IPS-NIHi11 (cell line): ENCODE measurements around the gene F3.

Experiments used
- DNase-seq: peaks from one replicate; pipeline ENCODE4 v3.0.0; 2012; ENCODE audit warnings: mixed read lengths, low spot score

F3 gene

GRCh38 chr1:94552071-94552586, 10.6 kb upstream of the F3 start:
- no peak for DNase-seq

- no peak for DNase-seq
Observed at GRCh38 chr1:94551449-94551848, 9.9 kb upstream of the F3 start.

GRCh38 chr1:94550800-94551241, 9.3 kb upstream of the F3 start:
- DNase-seq = no peak

GRCh38 chr1:94550396-94550795, 8.8 kb upstream of the F3 start:
- DNase-seq = no peak

GRCh38 chr1:94549706-94550105, 8.1 kb upstream of the F3 start:
- DNase-seq = no peak

- no peak for DNase-seq
Observed at GRCh38 chr1:94544706-94545490, 3.3 kb upstream of the F3 start.

- DNase-seq = no peak
Observed at GRCh38 chr1:94543893-94544635, 2.5 kb upstream of the F3 start.

GRCh38 chr1:94543001-94543400, 1.4 kb upstream of the F3 start:
- DNase-seq = no peak

- peak; percentile 23 for DNase-seq
Observed at GRCh38 chr1:94542088-94542870, 720 bp upstream of the F3 start.

GRCh38 chr1:94540440-94541245, 916 bp downstream of the F3 start:
- DNase-seq = no peak

GRCh38 chr1:94539496-94539895, 2.1 kb downstream of the F3 start:
- no peak for DNase-seq

- DNase-seq = no peak
Observed at GRCh38 chr1:94538243-94538827, 3.2 kb downstream of the F3 start.

GRCh38 chr1:94537254-94537653, 4.3 kb downstream of the F3 start:
- no peak for DNase-seq

- DNase-seq = no peak
Observed at GRCh38 chr1:94535879-94536278, 5.7 kb downstream of the F3 start.

GRCh38 chr1:94535095-94535494, 6.5 kb downstream of the F3 start:
- DNase-seq = no peak

GRCh38 chr1:94532077-94532476, 9.5 kb downstream of the F3 start:
- DNase-seq = peak; percentile 21

GRCh38 chr1:94531664-94532063, 9.9 kb downstream of the F3 start:
- no peak for DNase-seq

GRCh38 chr1:94530373-94530878, 11.1 kb downstream of the F3 start:
- DNase-seq = no peak

GRCh38 chr1:94529416-94529815, 12.1 kb downstream of the F3 start:
- DNase-seq = no peak

- no peak for DNase-seq
Observed at GRCh38 chr1:94528826-94529225, 12.7 kb downstream of the F3 start.

GRCh38 chr1:94528299-94528698, 13.3 kb downstream of the F3 start:
- DNase-seq = no peak
